Osteoblast (primary cell): Measurements from ENCODE around the gene TNS4. TPM values are rescaled to one million over a fixed set of nuclear protein-coding genes. Genes with fewer than 3 reads are reported as not detected.

Source experiments
- DNase-seq: peaks from one replicate; pipeline ENCODE4 v3.0.0; 2011; ENCODE audit warnings: low spot score, mixed read lengths; ENCODE audit not compliant: insufficient read length; ENCODE audit errors: missing footprints
- H2AFZ ChIP-seq: 2 replicates; pipeline ENCODE4 v1.6.0; 2011; ENCODE audit warnings: mild to moderate bottlenecking, low read length
- H3K27ac ChIP-seq: 2 replicates; pipeline ENCODE4 v1.5.1; 2011; ENCODE audit warnings: mild to moderate bottlenecking, low read depth, low read length, moderate library complexity
- H3K27me3 ChIP-seq: 2 replicates; pipeline ENCODE4 v1.6.0; 2012; ENCODE audit warnings: mild to moderate bottlenecking, control low read depth, inconsistent platforms, low read length, moderate library complexity; ENCODE audit not compliant: insufficient read depth
- H3K36me3 ChIP-seq: 2 replicates; pipeline ENCODE4 v1.5.1; 2011; ENCODE audit warnings: mild to moderate bottlenecking, low read length, control low read depth, moderate library complexity; ENCODE audit not compliant: insufficient read depth
- H3K4me1 ChIP-seq: 2 replicates; pipeline ENCODE4 v1.5.1; 2011; ENCODE audit warnings: mild to moderate bottlenecking, low read length, control low read depth, moderate library complexity; ENCODE audit not compliant: insufficient read depth
- H3K4me2 ChIP-seq: 2 replicates; pipeline ENCODE4 v1.6.0; 2011; ENCODE audit warnings: mild to moderate bottlenecking, low read length; ENCODE audit not compliant: insufficient read depth
- H3K4me3 ChIP-seq: fragments of 200-600 bp; sonication (generic); 3 replicates; pipeline ENCODE4 v1.5.1; 2012; ENCODE audit warnings: mild to moderate bottlenecking, low read length, inconsistent platforms; ENCODE audit not compliant: insufficient read depth
- H3K79me2 ChIP-seq: 2 replicates; pipeline ENCODE4 v1.6.0; 2012; ENCODE audit warnings: mild to moderate bottlenecking, low read length, control low read depth, inconsistent platforms; ENCODE audit not compliant: insufficient read depth
- H3K9me3 ChIP-seq: 2 replicates; pipeline ENCODE4 v1.5.1; 2011; ENCODE audit warnings: low read depth, low read length, control low read depth
- H4K20me1 ChIP-seq: 2 replicates; pipeline ENCODE4 v1.6.0; 2012; ENCODE audit warnings: mild to moderate bottlenecking, low read length, control low read depth; ENCODE audit not compliant: insufficient read depth
- CTCF ChIP-seq: IDR thresholded peaks from 2 replicates; pipeline ENCODE4 v1.5.1; 2011; ENCODE audit warnings: mild to moderate bottlenecking, low read depth, low read length, moderate library complexity; ENCODE audit errors: extremely low read depth
- total RNA-seq: library from RNA; depleted of rRNA; stranded (reverse); fragments of >200 nt; gene quantifications from 2 replicates; pipeline ENCODE4 v1.2.3, GENCODE V29; 2012

The TNS4 gene
- total RNA-seq, 1 donor, result under 0.01 TPM

- Histone ChIP-seq H3K36me3 (no peaks in the 10 kb centered on the region), H4K20me1 (no peaks in the 10 kb centered on the region), H3K79me2 (no peaks in the 10 kb centered on the region), H3K4me1 (peaks cover 46% of the 10 kb centered on the region), H3K9me3 (no peaks in the 10 kb centered on the region), H3K4me2 (no peak overlapping the region), H3K4me3 (no peak overlapping the region), H3K27me3 (no peaks in the 10 kb centered on the region), H3K27ac (peak overlapping the region; percentile 99), H2AFZ (no peak overlapping the region)
- no peak for DNase-seq
- no peak for TF ChIP-seq CTCF
Measured at GRCh38 chr17:40540448-40540847, 39.0 kb upstream of the TNS4 start.

GRCh38 chr17:40539711-40540411 lies 38.4 kb upstream of the TNS4 start:
- H3K27me3 ChIP-seq, result no peaks in the 10 kb centered on the region
- peak overlapping the region; percentile 99 for H3K27ac ChIP-seq

GRCh38 chr17:40538936-40539705 lies 37.7 kb upstream of the TNS4 start:
- no peak for DNase-seq
- no peak for TF ChIP-seq CTCF
- Histone ChIP-seq H3K9me3 (no peaks in the 10 kb centered on the region), H3K27me3 (no peaks in the 10 kb centered on the region), H3K36me3 (no peaks in the 10 kb centered on the region), H3K27ac (peak overlapping the region; percentile 99), H3K79me2 (no peaks in the 10 kb centered on the region), H3K4me1 (peaks cover 52% of the 10 kb centered on the region), H3K4me3 (no peak overlapping the region), H4K20me1 (no peaks in the 10 kb centered on the region), H2AFZ (peak overlapping the region; percentile 49), H3K4me2 (no peak overlapping the region)

More at GRCh38 chr17:40539711-40540411, 38.4 kb upstream of the TNS4 start:
- no peak for DNase-seq
- Histone ChIP-seq H3K4me2 (no peak overlapping the region), H4K20me1 (no peaks in the 10 kb centered on the region), H3K79me2 (no peaks in the 10 kb centered on the region), H3K36me3 (no peaks in the 10 kb centered on the region), H3K9me3 (no peaks in the 10 kb centered on the region), H3K4me3 (no peak overlapping the region), H2AFZ (no peak overlapping the region), H3K4me1 (peaks cover 46% of the 10 kb centered on the region)
- no peak for TF ChIP-seq CTCF
